Liver (tissue), 9 donors: ENCODE results near the gene TMTC2. TPM values are rescaled to one million over a fixed set of nuclear protein-coding genes. Genes with fewer than 3 reads are reported as not detected.

Source experiments
- DNase-seq: peaks from one replicate; pipeline ENCODE4 v3.0.0-alpha.2; 2017; ENCODE audit warnings: low spot score
- H3K27ac ChIP-seq, 2 donors: one replicate each; pipeline ENCODE4 v1.7.0; 2013; ENCODE audit warnings: inconsistent platforms in 2 of 2, low read length in 2 of 2, control low read depth in 1 of 2, low read depth in 1 of 2, mild to moderate bottlenecking in 1 of 2
- H3K27me3 ChIP-seq, 4 donors: one replicate each; pipeline versions ENCODE4 v1.6.1 to v1.7.0; 2013; ENCODE audit warnings: low read length in 3 of 4, inconsistent platforms in 1 of 4, mild to moderate bottlenecking in 1 of 4, moderate library complexity in 1 of 4; ENCODE audit not compliant: control insufficient read depth in 4 of 4, insufficient read depth in 4 of 4
- H3K36me3 ChIP-seq, 4 donors: one replicate each; pipeline versions ENCODE4 v1.6.1 to v1.7.0; 2013; ENCODE audit warnings: low read length in 3 of 4, mild to moderate bottlenecking in 3 of 4, low read depth in 1 of 4, moderate library complexity in 1 of 4; ENCODE audit not compliant: control insufficient read depth in 4 of 4, insufficient read depth in 3 of 4
- H3K4me1 ChIP-seq, 4 donors: one replicate each; pipeline versions ENCODE4 v1.6.1 to v1.7.0; 2013; ENCODE audit warnings: low read length in 3 of 4, mild to moderate bottlenecking in 3 of 4, moderate library complexity in 1 of 4; ENCODE audit not compliant: control insufficient read depth in 4 of 4, insufficient read depth in 4 of 4
- H3K4me3 ChIP-seq, 3 donors: one replicate each; pipeline versions ENCODE4 v1.6.1 to v1.7.0; 2013; ENCODE audit warnings: low read length in 3 of 3, control low read depth in 1 of 3, low read depth in 1 of 3, mild to moderate bottlenecking in 1 of 3
- H3K9ac ChIP-seq, 2 donors: one replicate each; pipeline ENCODE4 v1.7.0; 2013; ENCODE audit warnings: low read length in 2 of 2, mild to moderate bottlenecking in 2 of 2, moderate library complexity in 2 of 2, control low read depth in 1 of 2, low read depth in 1 of 2
- H3K9me3 ChIP-seq, 4 donors: one replicate each; pipeline versions ENCODE4 v1.6.1 to v1.7.0; 2013; ENCODE audit warnings: low read length in 3 of 4; ENCODE audit not compliant: control insufficient read depth in 4 of 4
- CTCF ChIP-seq: fragments of 150-350 bp; IDR thresholded peaks from 2 replicates; pipeline ENCODE4 v1.5.1; 2017; ENCODE audit warnings: improper control_type of control experiment, low read depth, low read length; ENCODE audit not compliant: missing input control
- FOXA1 ChIP-seq: IDR thresholded peaks from 2 replicates; pipeline ENCODE4 v1.6.1; 2016; ENCODE audit warnings: antibody characterized with exemption
- FOXA2 ChIP-seq: IDR thresholded peaks from 2 replicates; pipeline ENCODE4 v1.6.1; 2016; ENCODE audit warnings: antibody characterized with exemption
- GABPA ChIP-seq, 2 donors: IDR thresholded peaks in 1 of 2; conservative IDR thresholded peaks in 1 of 2; 2 replicates each; pipeline ENCODE4 v1.6.1; 2016; ENCODE audit warnings: antibody characterized with exemption in 2 of 2, mild to moderate bottlenecking in 1 of 2, moderate library complexity in 1 of 2
- HNF4A ChIP-seq, 2 donors: conservative IDR thresholded peaks; 2 replicates each; pipeline ENCODE4 v1.6.1; 2016; ENCODE audit warnings: antibody characterized with exemption in 2 of 2, mild to moderate bottlenecking in 2 of 2
- HNF4G ChIP-seq: IDR thresholded peaks from 2 replicates; pipeline ENCODE4 v1.6.1; 2016; ENCODE audit warnings: antibody characterized with exemption
- JUND ChIP-seq, 2 donors: IDR thresholded peaks; 2 replicates each; pipeline ENCODE4 v1.6.1; 2016; ENCODE audit warnings: antibody characterized with exemption in 2 of 2
- NR2F2 ChIP-seq: IDR thresholded peaks from 2 replicates; pipeline ENCODE4 v1.6.1; 2016; ENCODE audit warnings: antibody characterized with exemption
- RAD21 ChIP-seq, 2 donors: IDR thresholded peaks; 2 replicates each; pipeline ENCODE4 v1.6.1; 2016; ENCODE audit warnings: antibody characterized with exemption in 2 of 2, mild to moderate bottlenecking in 2 of 2
- REST ChIP-seq: IDR thresholded peaks from 2 replicates; pipeline ENCODE4 v1.6.1; 2016; ENCODE audit warnings: antibody characterized with exemption, mild to moderate bottlenecking
- RXRA ChIP-seq, 2 donors: IDR thresholded peaks; 2 replicates each; pipeline ENCODE4 v1.6.1; 2017 to 2018; ENCODE audit warnings: antibody characterized with exemption in 2 of 2, mild to moderate bottlenecking in 1 of 2
- SP1 ChIP-seq: IDR thresholded peaks from 2 replicates; pipeline ENCODE4 v1.6.1; 2018; ENCODE audit warnings: antibody characterized with exemption, mild to moderate bottlenecking
- TAF1 ChIP-seq: conservative IDR thresholded peaks from 2 replicates; pipeline ENCODE4 v1.6.1; 2016; ENCODE audit warnings: antibody characterized with exemption, mild to moderate bottlenecking
- YY1 ChIP-seq: IDR thresholded peaks from 2 replicates; pipeline ENCODE4 v1.6.1; 2016; ENCODE audit warnings: antibody characterized with exemption, mild to moderate bottlenecking
- WGBS: extraction: QIAGEN DNeasy Blood & Tissue Kit; methylation state at CpG from one replicate; pipeline ENCODE4 v1.1.7; 2013; 5-methylcytosine and 5-hydroxymethylcytosine counted together
- polyA plus RNA-seq, 2 donors: library from polyadenylated mRNA; stranded (reverse) in 1 of 2; unstranded in 1 of 2; fragments of 200-250 nt in 1 of 2; fragments of >200 nt in 1 of 2; fragmentation: Nextera tagmentation in 1 of 2; extraction: Ambion mirVana in 1 of 2; gene quantifications; one replicate each; pipeline versions ENCODE4 v1.2.1 to v1.2.3, GENCODE V29; 2013 to 2015
- total RNA-seq, 2 donors: library from RNA; depleted of rRNA; stranded (reverse); fragments of >200 nt; gene quantifications; one replicate each; pipeline ENCODE4 v1.2.3, GENCODE V29; 2014
- TF ChIP-seq, protein P1 (sequence below): IDR thresholded peaks from 2 replicates; pipeline ENCODE4 v1.6.1; 2016; ENCODE audit warnings: antibody characterized with exemption
- TF ChIP-seq, protein P2 (sequence below): IDR thresholded peaks from 2 replicates; pipeline ENCODE4 v1.6.1; 2016; ENCODE audit warnings: antibody characterized with exemption
- TF ChIP-seq, protein P3 (sequence below): IDR thresholded peaks from 2 replicates; pipeline ENCODE4 v1.6.1; 2016; ENCODE audit warnings: antibody characterized with exemption
- donor health status: healthy.
- donor health status: healthy.
- donor health status: healthy.
- donor health status: healthy.
- donor health status: healthy.

TMTC2 gene
- total and polyA plus RNA-seq, 4 donors, result 0.36 to 3.0 (median 0.61) TPM

GRCh38 chr12:83036847-83037246 is 350.1 kb downstream of the TMTC2 start:
- H3K4me1 ChIP-seq, result no peaks in the 10 kb centered on the region
- no peaks in the 10 kb centered on the region for H3K36me3 ChIP-seq
- H3K27me3 ChIP-seq, result no peaks in the 10 kb centered on the region
- WGBS, result 87% methylated on average over 1 of the region's 1 CpG
- H3K4me3 ChIP-seq, result no peak overlapping the region
- H3K27ac ChIP-seq, result no peak overlapping the region
- H3K9ac ChIP-seq, result no peak overlapping the region
- no peak for TF ChIP-seq JUND (IDR thresholded peaks at IDR 0.05)
- TF ChIP-seq, protein P1, sequence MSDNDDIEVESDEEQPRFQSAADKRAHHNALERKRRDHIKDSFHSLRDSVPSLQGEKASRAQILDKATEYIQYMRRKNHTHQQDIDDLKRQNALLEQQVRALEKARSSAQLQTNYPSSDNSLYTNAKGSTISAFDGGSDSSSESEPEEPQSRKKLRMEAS, result no peak
- TF ChIP-seq FOXA2, result no peak
- TF ChIP-seq TAF1, result no peak
- TF ChIP-seq HNF4A (conservative IDR thresholded peaks at IDR 0.05), result no peak
- H3K9me3 ChIP-seq, result no peaks in the 10 kb centered on the region
- DNase-seq, result no peak

DNA sequence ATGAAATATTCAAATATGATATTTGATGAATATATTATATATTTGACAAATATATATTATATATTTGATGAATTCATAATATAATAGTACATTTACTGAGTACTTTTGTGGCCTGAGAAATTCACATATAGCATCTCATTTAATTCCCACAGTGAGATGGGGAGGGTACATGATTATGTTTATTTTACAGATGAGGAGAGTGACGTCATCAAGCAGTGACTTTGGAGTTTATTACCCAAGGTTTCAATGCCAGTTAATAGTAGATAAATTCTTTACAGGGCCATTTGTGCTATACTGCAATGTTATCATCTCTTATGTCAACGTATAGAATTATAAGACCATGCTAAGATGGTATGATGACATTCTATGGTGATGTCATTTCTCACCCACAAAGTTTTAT is 352.7 kb downstream of the TMTC2 start:
- H3K4me3 ChIP-seq, result no peak overlapping the region
- no peak for DNase-seq
- H3K4me1 ChIP-seq, result no peaks in the 10 kb centered on the region
- no peaks in the 10 kb centered on the region for H3K36me3 ChIP-seq
- 75% methylated on average over 2 of the region's 2 CpGs for WGBS
- TF ChIP-seq, protein P2, sequence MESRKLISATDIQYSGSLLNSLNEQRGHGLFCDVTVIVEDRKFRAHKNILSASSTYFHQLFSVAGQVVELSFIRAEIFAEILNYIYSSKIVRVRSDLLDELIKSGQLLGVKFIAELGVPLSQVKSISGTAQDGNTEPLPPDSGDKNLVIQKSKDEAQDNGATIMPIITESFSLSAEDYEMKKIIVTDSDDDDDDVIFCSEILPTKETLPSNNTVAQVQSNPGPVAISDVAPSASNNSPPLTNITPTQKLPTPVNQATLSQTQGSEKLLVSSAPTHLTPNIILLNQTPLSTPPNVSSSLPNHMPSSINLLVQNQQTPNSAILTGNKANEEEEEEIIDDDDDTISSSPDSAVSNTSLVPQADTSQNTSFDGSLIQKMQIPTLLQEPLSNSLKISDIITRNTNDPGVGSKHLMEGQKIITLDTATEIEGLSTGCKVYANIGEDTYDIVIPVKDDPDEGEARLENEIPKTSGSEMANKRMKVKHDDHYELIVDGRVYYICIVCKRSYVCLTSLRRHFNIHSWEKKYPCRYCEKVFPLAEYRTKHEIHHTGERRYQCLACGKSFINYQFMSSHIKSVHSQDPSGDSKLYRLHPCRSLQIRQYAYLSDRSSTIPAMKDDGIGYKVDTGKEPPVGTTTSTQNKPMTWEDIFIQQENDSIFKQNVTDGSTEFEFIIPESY, result no peak
- TF ChIP-seq REST, result no peak
- TF ChIP-seq HNF4A (conservative IDR thresholded peaks at IDR 0.05), result no peak
- no peak for TF ChIP-seq NR2F2
- no peak for TF ChIP-seq HNF4G
- no peak for TF ChIP-seq GABPA (IDR thresholded peaks at IDR 0.05 in 1 of 2, conservative IDR thresholded peaks at IDR 0.05 in 1 of 2)
- TF ChIP-seq JUND (IDR thresholded peaks at IDR 0.05), result no peak
- TF ChIP-seq TAF1, result no peak
- TF ChIP-seq, protein P3, sequence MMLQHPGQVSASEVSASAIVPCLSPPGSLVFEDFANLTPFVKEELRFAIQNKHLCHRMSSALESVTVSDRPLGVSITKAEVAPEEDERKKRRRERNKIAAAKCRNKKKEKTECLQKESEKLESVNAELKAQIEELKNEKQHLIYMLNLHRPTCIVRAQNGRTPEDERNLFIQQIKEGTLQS, result no peak
- TF ChIP-seq SP1, result no peak
- TF ChIP-seq FOXA1, result no peak
- H3K9me3 ChIP-seq, result no peaks in the 10 kb centered on the region
- no peaks in the 10 kb centered on the region for H3K27me3 ChIP-seq
- no peak overlapping the region for H3K27ac ChIP-seq
- H3K9ac ChIP-seq, result no peak overlapping the region

GRCh38 chr12:83040339-83040738 is 353.6 kb downstream of the TMTC2 start:
- 91% methylated on average over 4 of the region's 4 CpGs for WGBS
- Histone ChIP-seq H3K27me3 (no peaks in the 10 kb centered on the region), H3K36me3 (no peaks in the 10 kb centered on the region), H3K27ac (no peak overlapping the region), H3K9me3 (no peaks in the 10 kb centered on the region), H3K4me3 (no peak overlapping the region), H3K9ac (no peak overlapping the region), H3K4me1 (no peaks in the 10 kb centered on the region)
- no peak for DNase-seq
- no peak for TF ChIP-seq RAD21 (IDR thresholded peaks at IDR 0.05)
- no peak for TF ChIP-seq RXRA (IDR thresholded peaks at IDR 0.05)
- no peak for TF ChIP-seq YY1
- no peak for TF ChIP-seq TAF1
- TF ChIP-seq CTCF, result no peak
- TF ChIP-seq, protein P1, result no peak
- no peak for TF ChIP-seq JUND (IDR thresholded peaks at IDR 0.05)
- no peak for TF ChIP-seq REST
- no peak for TF ChIP-seq SP1
- TF ChIP-seq HNF4A (conservative IDR thresholded peaks at IDR 0.05), result no peak
